Subcutaneous abdominal adipose tissue (tissue), 5 donors: ENCODE data around the gene ARID3A.

Experiments
- H3K27ac ChIP-seq: one replicate; pipeline ENCODE4 v1.7.0; 2013; ENCODE audit warnings: low read depth, mild to moderate bottlenecking, inconsistent platforms, low read length, moderate library complexity
- H3K27me3 ChIP-seq, 5 donors: one replicate each; pipeline ENCODE4 v1.7.0; 2013; ENCODE audit warnings: low read length in 5 of 5, inconsistent platforms in 1 of 5; ENCODE audit not compliant: control insufficient read depth in 5 of 5, insufficient read depth in 4 of 5
- H3K36me3 ChIP-seq, 5 donors: one replicate each; pipeline ENCODE4 v1.7.0; 2013; ENCODE audit warnings: low read length in 5 of 5; ENCODE audit not compliant: control insufficient read depth in 5 of 5, insufficient read depth in 5 of 5
- H3K4me1 ChIP-seq, 5 donors: one replicate each; pipeline ENCODE4 v1.7.0; 2013; ENCODE audit warnings: low read length in 5 of 5, mild to moderate bottlenecking in 3 of 5, moderate library complexity in 1 of 5; ENCODE audit not compliant: control insufficient read depth in 5 of 5, insufficient read depth in 5 of 5
- H3K4me3 ChIP-seq, 5 donors: one replicate each; pipeline ENCODE4 v1.7.0; 2013; ENCODE audit warnings: low read length in 5 of 5, low read depth in 1 of 5
- H3K9ac ChIP-seq, 5 donors: one replicate each; pipeline ENCODE4 v1.7.0; 2013; ENCODE audit warnings: low read length in 5 of 5, mild to moderate bottlenecking in 4 of 5, moderate library complexity in 3 of 5
- H3K9me3 ChIP-seq, 5 donors: one replicate each; pipeline ENCODE4 v1.7.0; 2013; ENCODE audit warnings: low read length in 5 of 5; ENCODE audit not compliant: control insufficient read depth in 5 of 5
- donor health status: healthy.
- donor health status: healthy.
- donor health status: healthy.
- donor health status: healthy.
- donor health status: healthy.

Gene ARID3A

DNA sequence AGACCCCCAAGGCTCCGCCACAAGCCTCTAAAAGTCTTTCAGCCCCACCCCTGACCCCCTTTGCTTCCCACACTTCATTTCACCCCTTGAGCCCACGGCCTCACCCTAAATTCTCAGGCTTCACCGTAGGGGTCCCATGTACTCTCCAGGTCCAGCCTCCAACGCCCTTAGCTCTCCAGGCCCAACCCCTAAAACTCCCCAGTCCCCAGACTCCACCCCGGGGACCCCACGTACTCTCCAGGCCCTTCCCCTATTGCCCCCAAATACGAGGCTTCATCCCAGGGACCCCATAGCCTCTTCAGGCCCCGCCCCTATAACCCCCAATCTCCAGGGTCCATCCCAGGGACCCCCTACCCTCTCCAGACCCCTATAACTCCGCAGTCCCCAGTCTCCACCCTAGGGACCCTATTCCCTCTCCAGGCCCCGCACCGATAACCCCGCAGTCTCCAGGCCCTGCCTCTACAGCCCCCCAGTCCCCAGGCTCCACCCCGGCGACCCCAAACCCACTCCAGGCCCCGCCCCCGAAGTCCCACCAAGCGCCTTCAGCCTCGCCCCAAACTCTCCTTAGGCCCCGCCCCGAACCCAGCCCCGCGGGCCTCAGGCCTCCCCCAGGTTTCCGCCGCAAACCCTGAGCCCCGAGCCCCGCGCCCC lies 33.5 kb upstream of the ARID3A start:
- H3K36me3 ChIP-seq, result peaks cover 0 to 40% (median 28%) of the 10 kb centered on the region in 5 donors

DNA sequence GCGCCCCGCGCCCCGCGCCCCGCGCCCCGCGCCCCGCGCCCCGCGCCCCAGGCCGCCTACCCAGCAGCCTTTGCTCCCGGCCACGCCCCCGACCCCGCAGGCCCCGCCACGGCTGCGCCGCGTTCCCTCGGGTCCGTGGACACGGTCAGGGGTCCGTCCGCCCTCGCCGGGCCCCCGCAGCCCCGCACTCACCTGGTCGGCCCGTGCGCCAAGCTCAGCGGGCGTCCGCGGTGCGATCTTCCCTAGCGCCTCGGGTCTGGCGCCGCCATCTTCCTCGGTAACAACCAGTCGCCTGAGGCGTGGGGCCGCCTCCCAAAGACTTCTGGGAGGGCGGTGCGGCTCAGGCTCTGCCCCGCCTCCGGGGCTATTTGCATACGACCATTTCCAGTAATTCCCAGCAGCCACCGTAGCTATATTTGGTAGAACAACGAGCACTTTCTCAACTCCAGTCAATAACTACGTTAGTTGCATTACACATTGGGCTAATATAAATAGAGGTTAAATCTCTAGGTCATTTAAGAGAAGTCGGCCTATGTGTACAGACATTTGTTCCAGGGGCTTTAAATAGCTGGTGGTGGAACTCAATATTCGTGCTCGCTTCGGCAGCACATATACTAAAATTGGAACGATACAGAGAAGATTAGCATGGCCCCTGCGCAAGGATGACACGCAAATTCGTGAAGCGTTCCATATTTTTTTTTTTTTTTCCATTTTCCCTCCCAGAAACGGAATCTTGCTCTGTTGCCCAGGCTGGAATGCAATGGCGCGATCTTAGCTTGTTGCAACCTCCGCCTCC lies 32.7 kb upstream of the ARID3A start, which contains the start of the genes MED16 and RNU6-9:
Gene MED16 (minus strand): TSS at position 294 of the 796 bp plus-strand sequence. CDS start 2,056 bp downstream, outside the sequence.
Gene RNU6-9 (plus strand): TSS at position 591 of the 796 bp plus-strand sequence.
- H3K9ac ChIP-seq, result peak within 1 kb of the TSS; percentile 82 to 88 (median 84)
- no peaks in the 10 kb centered on the region for H3K9me3 ChIP-seq
- peak within 1 kb of the TSS; percentile 77 for H3K27ac ChIP-seq
- no peaks in the 10 kb centered on the region for H3K27me3 ChIP-seq
- H3K4me3 ChIP-seq, result peak within 1 kb of the TSS; percentile 79 to 90 (median 87)
- H3K36me3 ChIP-seq, result peaks cover 0 to 37% (median 26%) of the 10 kb centered on the region in 5 donors
- peaks cover 0 to 13% (median 8%) of the 10 kb centered on the region in 5 donors for H3K4me1 ChIP-seq

More for the DNA sequence above, 33.5 kb upstream of the ARID3A start:
- Histone ChIP-seq H3K4me3 (peak overlapping the region; percentile 73 to 90 (median 87)), H3K27ac (peak overlapping the region; percentile 50), H3K9me3 (no peaks in the 10 kb centered on the region), H3K9ac (peak overlapping the region; percentile 76 to 88 (median 82)), H3K27me3 (no peaks in the 10 kb centered on the region), H3K4me1 (peaks cover 0 to 13% (median 8%) of the 10 kb centered on the region in 5 donors)

DNA sequence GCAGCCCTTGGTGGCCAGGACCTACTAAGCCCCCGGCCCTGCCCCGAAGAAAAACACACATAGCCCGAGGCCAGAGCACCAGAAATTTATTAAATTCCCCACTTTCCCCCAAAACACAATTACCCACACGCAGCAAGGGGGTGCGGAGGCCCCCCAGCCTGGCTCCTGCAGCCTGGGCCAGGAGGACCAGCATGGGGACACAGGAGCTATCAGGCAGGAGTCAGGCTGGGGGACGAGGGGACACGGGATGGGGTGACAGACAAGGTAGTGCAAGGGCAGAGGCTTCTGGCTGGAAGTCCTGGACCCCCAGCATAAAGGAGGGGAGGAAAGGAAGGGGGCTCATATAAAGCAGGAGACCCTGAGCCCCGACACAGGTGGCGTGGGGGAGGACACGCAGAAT lies 29.4 kb upstream of the ARID3A start:
- peaks cover 0 to 32% (median 15%) of the 10 kb centered on the region in 5 donors for H3K36me3 ChIP-seq
- H3K27ac ChIP-seq, result no peak overlapping the region
- no peaks in the 10 kb centered on the region for H3K27me3 ChIP-seq
- H3K9me3 ChIP-seq, result no peaks in the 10 kb centered on the region
- H3K4me1 ChIP-seq, result peaks cover 0 to 13% (median 7%) of the 10 kb centered on the region in 5 donors
- H3K4me3 ChIP-seq, result no peak overlapping the region
- H3K9ac ChIP-seq, result no peak overlapping the region

DNA sequence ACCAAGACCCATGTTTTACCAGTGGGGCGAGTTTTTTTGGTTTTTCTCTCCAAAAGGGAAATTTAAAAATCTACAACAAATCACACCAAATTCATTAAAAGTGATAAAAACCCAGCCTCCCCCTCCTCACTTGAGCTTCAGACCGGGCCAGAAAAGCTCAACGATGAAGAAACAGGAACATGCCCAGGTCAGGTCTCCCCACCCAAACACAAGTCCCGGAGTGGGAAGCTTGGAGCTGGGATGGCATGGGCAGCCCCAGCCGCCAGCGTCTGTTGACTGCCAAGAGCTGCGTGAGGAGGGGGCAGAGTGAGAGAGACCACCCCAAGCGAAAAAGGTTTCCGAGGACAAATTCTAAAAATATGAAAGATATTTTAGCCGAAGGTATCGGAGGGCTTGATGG lies 28.8 kb upstream of the ARID3A start:
- no peaks in the 10 kb centered on the region for H3K9me3 ChIP-seq
- H3K4me1 ChIP-seq, result peaks cover 0 to 9% (median 4%) of the 10 kb centered on the region in 5 donors
- no peak overlapping the region for H3K27ac ChIP-seq
- peaks cover 0 to 37% (median 17%) of the 10 kb centered on the region in 5 donors for H3K36me3 ChIP-seq
- no peak overlapping the region for H3K9ac ChIP-seq
- H3K27me3 ChIP-seq, result no peaks in the 10 kb centered on the region
- H3K4me3 ChIP-seq, result no peak overlapping the region

DNA sequence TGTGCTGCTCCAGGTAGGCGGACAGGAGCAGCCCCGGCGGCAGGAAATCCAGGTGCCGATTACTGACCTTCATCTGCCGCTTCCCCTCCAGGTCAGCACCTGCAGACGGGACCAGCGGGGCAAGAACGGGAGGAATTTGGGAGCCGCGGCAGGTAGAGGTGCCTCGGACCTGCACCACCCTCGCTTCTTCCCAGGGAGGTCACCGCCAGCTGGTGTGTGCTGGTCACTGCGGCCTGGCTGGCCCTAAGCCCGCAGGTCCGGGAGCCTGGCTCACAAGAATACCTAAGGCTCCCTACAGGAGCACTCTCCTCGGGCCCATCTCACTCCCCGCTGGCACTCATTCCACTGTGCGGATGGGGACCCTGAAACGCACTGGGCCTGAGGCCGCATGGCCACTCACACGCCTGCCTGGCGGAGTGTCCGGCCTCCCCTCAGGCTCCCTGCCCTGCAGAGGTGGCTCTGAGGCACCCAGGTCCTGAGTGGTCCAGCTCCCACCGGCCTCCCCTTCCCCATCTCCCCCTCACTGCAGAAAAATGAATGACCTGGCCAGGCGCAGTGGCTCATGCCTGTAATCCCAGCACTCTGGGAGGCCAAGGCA lies 28.3 kb upstream of the ARID3A start:
- H3K27ac ChIP-seq, result no peak overlapping the region
- H3K4me3 ChIP-seq, result no peak overlapping the region
- H3K9me3 ChIP-seq, result no peaks in the 10 kb centered on the region
- H3K27me3 ChIP-seq, result no peaks in the 10 kb centered on the region
- H3K4me1 ChIP-seq, result peaks cover 0 to 5% (median 0%) of the 10 kb centered on the region in 5 donors
- no peak overlapping the region for H3K9ac ChIP-seq
- H3K36me3 ChIP-seq, result peaks cover 0 to 38% (median 17%) of the 10 kb centered on the region in 5 donors

DNA sequence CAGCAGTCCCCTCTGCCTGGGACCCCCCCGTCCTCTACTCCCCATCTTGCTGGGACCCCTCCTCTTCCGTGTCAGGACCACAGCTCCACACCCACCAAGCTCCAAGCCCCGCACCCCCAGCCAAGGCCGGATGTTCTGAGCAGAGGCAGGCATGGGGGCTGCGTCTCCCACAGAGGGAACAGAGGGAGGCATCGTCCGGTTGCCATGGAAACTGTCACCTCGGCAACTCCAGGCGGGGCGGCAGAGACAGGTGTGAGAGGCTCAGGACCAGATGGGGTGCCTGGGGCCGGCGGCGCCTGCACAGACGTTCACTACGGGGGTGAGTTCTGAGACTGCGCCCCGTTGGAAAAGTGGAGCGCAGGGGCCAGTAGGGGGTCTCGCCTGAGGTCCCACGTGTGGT lies 27.2 kb upstream of the ARID3A start:
- no peaks in the 10 kb centered on the region for H3K27me3 ChIP-seq
- H3K4me1 ChIP-seq, result peaks cover 0 to 3% (median 0%) of the 10 kb centered on the region in 5 donors
- no peak overlapping the region for H3K4me3 ChIP-seq
- H3K9me3 ChIP-seq, result no peaks in the 10 kb centered on the region
- peaks cover 0 to 38% (median 17%) of the 10 kb centered on the region in 5 donors for H3K36me3 ChIP-seq
- no peak overlapping the region for H3K27ac ChIP-seq
- no peak overlapping the region for H3K9ac ChIP-seq

DNA sequence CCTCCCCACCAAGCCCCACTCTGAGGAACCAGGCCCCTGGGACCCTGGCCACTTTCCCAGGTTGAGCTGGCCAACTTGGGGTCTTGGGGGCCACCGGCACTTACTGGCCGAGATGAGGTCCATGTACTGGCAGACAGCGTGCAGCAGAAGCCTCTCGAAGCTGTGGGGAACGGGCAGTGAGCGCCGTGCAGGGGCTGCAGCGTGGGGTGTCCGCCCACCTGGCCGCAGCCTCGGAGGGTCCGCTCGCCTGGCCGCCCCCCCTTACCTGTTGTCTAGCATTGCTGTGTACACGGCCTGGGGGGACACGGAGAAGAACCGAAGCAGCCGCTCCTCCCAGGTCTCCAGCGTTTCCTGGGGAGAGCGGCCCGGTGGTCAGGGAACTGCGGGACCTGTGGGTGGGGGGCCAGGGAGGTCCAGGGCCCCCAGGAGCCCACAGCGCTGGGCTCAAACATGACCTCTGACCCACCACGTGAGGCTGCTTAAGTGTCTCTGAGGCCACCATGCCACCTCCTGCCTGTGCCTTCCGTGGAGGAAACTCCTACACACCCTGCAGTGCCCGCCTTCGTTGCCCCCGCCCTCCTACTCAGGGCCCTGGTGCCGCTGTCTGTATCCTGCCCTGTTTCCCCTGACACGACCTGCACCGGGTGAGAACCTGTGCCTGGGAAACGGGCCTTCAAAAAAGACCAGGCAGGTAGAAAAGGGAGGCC lies 26.3 kb upstream of the ARID3A start:
- Histone ChIP-seq H3K27me3 (no peaks in the 10 kb centered on the region), H3K4me3 (no peak overlapping the region), H3K27ac (no peak overlapping the region), H3K4me1 (no peaks in the 10 kb centered on the region), H3K36me3 (peaks cover 0 to 40% (median 17%) of the 10 kb centered on the region in 5 donors), H3K9me3 (no peaks in the 10 kb centered on the region), H3K9ac (no peak overlapping the region)

DNA sequence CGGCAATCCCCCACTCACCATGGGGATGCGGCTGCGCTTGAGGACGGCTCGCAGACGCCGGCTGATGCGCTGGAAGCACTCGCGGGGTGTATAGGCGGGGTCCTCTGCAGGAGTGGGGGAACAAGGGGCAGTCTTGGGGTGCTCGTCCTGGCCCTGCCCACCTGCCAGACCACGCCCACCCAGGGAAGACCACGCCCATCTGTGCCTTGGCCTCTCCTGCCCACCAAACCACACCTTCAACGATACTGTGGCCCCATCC lies 25.9 kb upstream of the ARID3A start:
- H3K27ac ChIP-seq, result no peak overlapping the region
- no peaks in the 10 kb centered on the region for H3K4me1 ChIP-seq
- no peaks in the 10 kb centered on the region for H3K27me3 ChIP-seq
- H3K4me3 ChIP-seq, result no peak overlapping the region
- no peaks in the 10 kb centered on the region for H3K9me3 ChIP-seq
- H3K9ac ChIP-seq, result no peak overlapping the region
- H3K36me3 ChIP-seq, result peaks cover 0 to 40% (median 17%) of the 10 kb centered on the region in 5 donors

DNA sequence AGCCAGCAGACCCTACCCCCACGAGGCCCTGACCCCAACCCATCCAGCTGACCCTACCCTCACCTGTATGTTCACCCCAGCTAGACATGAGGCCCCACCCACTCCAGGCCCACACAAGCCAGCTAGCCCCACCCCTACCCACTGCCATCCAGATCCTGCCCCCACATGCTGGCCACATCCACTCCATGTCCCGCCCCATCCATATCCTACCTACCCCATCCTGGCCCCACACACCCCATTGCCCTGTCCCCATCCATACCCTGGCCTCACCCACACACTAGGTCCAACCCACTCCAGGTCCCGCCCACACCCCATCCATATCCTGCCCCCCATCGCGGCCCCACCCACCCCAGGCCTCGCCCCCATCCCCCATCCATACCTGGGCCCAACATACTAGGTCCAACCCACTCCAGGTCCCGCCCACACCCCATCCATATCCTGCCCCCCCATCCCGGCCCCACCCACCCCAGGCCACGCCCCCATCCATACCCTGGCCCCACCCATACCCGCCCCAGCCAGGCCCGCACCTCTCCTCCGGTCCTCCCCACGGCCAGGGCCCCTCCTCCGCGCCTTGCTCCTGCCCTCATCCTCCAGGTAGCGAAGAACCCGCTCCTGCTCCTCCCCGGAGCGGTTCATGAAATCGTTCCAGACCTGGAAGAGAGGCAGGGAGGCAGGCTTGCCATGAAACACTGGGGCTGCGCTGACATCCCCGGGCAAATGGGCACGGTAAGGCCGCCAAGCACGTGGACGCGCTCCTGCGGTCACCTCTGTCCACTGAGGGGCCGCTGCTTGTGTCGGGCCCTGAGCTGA lies 25.3 kb upstream of the ARID3A start:
- no peaks in the 10 kb centered on the region for H3K9me3 ChIP-seq
- H3K4me1 ChIP-seq, result no peaks in the 10 kb centered on the region
- no peaks in the 10 kb centered on the region for H3K27me3 ChIP-seq
- H3K4me3 ChIP-seq, result no peak overlapping the region
- H3K27ac ChIP-seq, result no peak overlapping the region
- no peak overlapping the region for H3K9ac ChIP-seq
- H3K36me3 ChIP-seq, result peaks cover 0 to 40% (median 17%) of the 10 kb centered on the region in 5 donors
